Measurements from ENCODE around the gene ALG12. TPM values are rescaled to one million over a fixed set of nuclear protein-coding genes. Genes with fewer than 3 reads are reported as not detected.

Gene ALG12
- total RNA-seq, 2 donors from 2014 or later, result 19.7 to 26.2 TPM

DNA sequence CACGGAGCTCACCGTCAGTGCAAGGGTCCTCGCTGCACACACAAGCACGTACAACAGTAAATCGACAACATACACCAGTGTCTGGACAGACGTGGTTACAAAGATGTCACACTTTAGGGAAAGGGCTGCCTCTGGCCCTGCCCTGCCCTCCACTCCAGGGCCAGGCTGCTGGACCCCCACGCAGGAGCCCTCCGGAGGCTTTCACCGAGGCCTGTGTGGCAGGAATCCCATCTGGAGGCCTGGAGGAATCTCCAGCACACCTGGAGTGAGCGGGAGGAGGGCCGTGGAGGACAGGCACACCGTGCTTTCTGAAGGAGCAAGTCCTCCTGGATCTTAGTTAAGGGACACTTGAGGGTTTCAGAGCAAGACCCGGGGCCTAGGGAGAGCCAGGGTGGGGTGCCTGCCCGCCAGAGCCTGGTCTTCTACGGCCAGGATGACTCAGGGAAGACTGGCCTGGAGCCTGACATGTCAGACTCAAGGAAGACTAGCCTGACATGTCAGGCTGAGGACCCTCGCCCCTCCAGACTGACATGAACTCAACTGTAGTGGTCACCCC, 40.2 kb upstream of the ALG12 start:
- peaks cover 4% of the 10 kb centered on the region for H3K4me1 Mint-ChIP-seq
- Histone ChIP-seq H3K36me3 (ENCODE audit: control insufficient read depth, insufficient read depth, low read length) (peaks cover 10% of the 10 kb centered on the region), H3K27me3 (ENCODE audit: control insufficient read depth, insufficient read depth, low read length, poor library complexity, severe bottlenecking) (no peaks in the 10 kb centered on the region), H3K9me3 (ENCODE audit: control insufficient read depth, low read length) (no peaks in the 10 kb centered on the region), H3K4me3 (ENCODE audit: low read length) (no peak overlapping the region), H3K4me1 (ENCODE audit: control insufficient read depth, insufficient read depth, low read length) (peaks cover 9% of the 10 kb centered on the region), H3K9ac (ENCODE audit: extremely low read depth, low read length, poor library complexity, severe bottlenecking) (no peak overlapping the region), H3K27ac (ENCODE audit: low read depth, low read length) (no peak overlapping the region)
- no peak overlapping the region for H3K27ac Mint-ChIP-seq
- TF ChIP-seq CTCF (conservative IDR thresholded peaks at IDR 0.05), result no peak
- H3K36me3 Mint-ChIP-seq (ENCODE audit: low read depth), result peaks cover 2% of the 10 kb centered on the region
- 91 to 93% methylated on average over 15 to 16 of the region's 16 CpGs for WGBS, 2 experiments (ENCODE audit: insufficient coverage in 1 of 2, insufficient read length in 1 of 2)
- DNase-seq, result no peak
- H3K9me3 Mint-ChIP-seq, result no peaks in the 10 kb centered on the region
- no peak overlapping the region for H3K4me3 Mint-ChIP-seq
- H3K27me3 Mint-ChIP-seq (ENCODE audit: insufficient read depth), result no peaks in the 10 kb centered on the region

DNA sequence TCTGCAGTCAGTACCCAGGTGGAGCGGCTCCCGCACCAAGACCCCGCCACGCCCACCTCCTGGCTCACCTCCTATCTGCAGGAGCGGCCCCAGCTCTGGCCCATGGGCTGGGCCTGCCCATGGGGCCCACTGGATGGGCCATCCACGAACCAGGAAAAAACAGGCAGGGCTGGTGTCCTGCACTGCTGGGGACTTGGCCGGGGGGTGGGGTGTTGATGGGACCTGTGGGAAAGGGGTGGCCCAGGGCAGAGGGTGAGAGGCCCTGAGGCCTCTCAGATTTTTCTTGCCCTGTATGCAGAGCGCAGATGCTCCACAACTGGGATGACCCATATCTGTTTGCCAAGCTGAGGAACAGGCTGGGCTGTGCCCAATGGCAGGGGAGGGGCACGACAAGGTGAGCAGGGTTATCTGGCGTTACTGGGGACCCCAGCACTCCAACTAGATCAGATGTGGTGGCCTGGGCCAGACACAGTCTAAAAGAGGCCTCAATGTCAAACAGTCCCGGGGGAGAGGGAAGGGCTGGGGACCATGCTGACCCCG, 39.7 kb upstream of the ALG12 start:
- Histone ChIP-seq H3K4me3 (ENCODE audit: low read length) (no peak overlapping the region), H3K9ac (ENCODE audit: extremely low read depth, low read length, poor library complexity, severe bottlenecking) (no peak overlapping the region), H3K27me3 (ENCODE audit: control insufficient read depth, insufficient read depth, low read length, poor library complexity, severe bottlenecking) (no peaks in the 10 kb centered on the region), H3K9me3 (ENCODE audit: control insufficient read depth, low read length) (no peaks in the 10 kb centered on the region), H3K4me1 (ENCODE audit: control insufficient read depth, insufficient read depth, low read length) (peaks cover 8% of the 10 kb centered on the region), H3K27ac (ENCODE audit: low read depth, low read length) (no peak overlapping the region), H3K36me3 (ENCODE audit: control insufficient read depth, insufficient read depth, low read length) (peaks cover 4% of the 10 kb centered on the region)
- no peaks in the 10 kb centered on the region for H3K9me3 Mint-ChIP-seq
- H3K27ac Mint-ChIP-seq, result no peak overlapping the region
- WGBS, 2 experiments (ENCODE audit: insufficient coverage in 1 of 2, insufficient read length in 1 of 2), result 93% methylated on average over 9 to 12 of the region's 12 CpGs
- DNase-seq, result peak; percentile 51
- no peaks in the 10 kb centered on the region for H3K27me3 Mint-ChIP-seq (ENCODE audit: insufficient read depth)
- H3K4me1 Mint-ChIP-seq, result peaks cover 4% of the 10 kb centered on the region
- TF ChIP-seq CTCF (conservative IDR thresholded peaks at IDR 0.05), result no peak
- H3K36me3 Mint-ChIP-seq (ENCODE audit: low read depth), result no peaks in the 10 kb centered on the region
- no peak overlapping the region for H3K4me3 Mint-ChIP-seq

- Mint-ChIP-seq H3K9me3 (no peaks in the 10 kb centered on the region), H3K27ac (no peak overlapping the region), H3K4me3 (no peak overlapping the region), H3K36me3 (ENCODE audit: low read depth) (no peaks in the 10 kb centered on the region), H3K27me3 (ENCODE audit: insufficient read depth) (no peaks in the 10 kb centered on the region), H3K4me1 (peaks cover 4% of the 10 kb centered on the region)
- Histone ChIP-seq H3K9ac (ENCODE audit: extremely low read depth, low read length, poor library complexity, severe bottlenecking) (no peak overlapping the region), H3K27ac (ENCODE audit: low read depth, low read length) (no peak overlapping the region), H3K27me3 (ENCODE audit: control insufficient read depth, insufficient read depth, low read length, poor library complexity, severe bottlenecking) (no peaks in the 10 kb centered on the region), H3K9me3 (ENCODE audit: control insufficient read depth, low read length) (no peaks in the 10 kb centered on the region), H3K4me3 (ENCODE audit: low read length) (no peak overlapping the region), H3K4me1 (ENCODE audit: control insufficient read depth, insufficient read depth, low read length) (peaks cover 4% of the 10 kb centered on the region), H3K36me3 (ENCODE audit: control insufficient read depth, insufficient read depth, low read length) (no peaks in the 10 kb centered on the region)
- WGBS, 2 experiments (ENCODE audit: insufficient coverage in 1 of 2, insufficient read length in 1 of 2), result 89 to 95% methylated on average over 7 to 19 of the region's 20 CpGs
- no peak for TF ChIP-seq CTCF (conservative IDR thresholded peaks at IDR 0.05)
- DNase-seq, result peak; percentile 43
Measured at GRCh38 chr22:49956914-49957825, 38.9 kb upstream of the ALG12 start.

Data from endodermal cell (in vitro differentiated cells).